HL-60 (cell line): ENCODE results near the gene NMBR.
"Not testable (repeated sequence)": the region's sequence is repeated elsewhere in the genome, so short reads cannot be mapped to it uniquely, and the experiment has no call there.

ENCODE experiments used
- DNase-seq, 2 experiments: peaks; one replicate each; pipeline ENCODE4 v3.0.0-alpha.2; 2010 to 2020; ENCODE audit warnings: low read depth in 1 of 2, low spot score in 1 of 2
- H3K27ac ChIP-seq: fragments of 250-450 bp; sonication (Bioruptor Pico); replicated peaks from 2 replicates; pipeline ENCODE4 v1.5.1; 2020; ENCODE audit warnings: mild to moderate bottlenecking, moderate library complexity
- H3K27me3 ChIP-seq: fragments of 250-450 bp; sonication (Bioruptor Pico); 2 replicates; pipeline ENCODE4 v1.5.1; 2021; ENCODE audit warnings: mild to moderate bottlenecking, moderate library complexity; ENCODE audit not compliant: insufficient read depth, poor library complexity, severe bottlenecking
- H3K4me3 ChIP-seq: replicated peaks from 2 replicates; pipeline ENCODE4 v1.5.1; 2011; ENCODE audit warnings: mild to moderate bottlenecking, control low read depth, low read length; ENCODE audit not compliant: insufficient read depth
- GABPA ChIP-seq: IDR thresholded peaks from 2 replicates; pipeline ENCODE4 v1.6.1; 2012; ENCODE audit warnings: low read depth
- POLR2AphosphoS5 ChIP-seq: IDR thresholded peaks from 2 replicates; pipeline ENCODE4 v1.6.1; 2012; ENCODE audit warnings: low read depth
- SPI1 ChIP-seq: IDR thresholded peaks from 2 replicates; pipeline ENCODE4 v1.6.1; 2012; ENCODE audit warnings: low read depth, mild to moderate bottlenecking, borderline replicate concordance
- TF ChIP-seq, protein P1 (sequence below): IDR thresholded peaks from one replicate; pipeline ENCODE4 v1.5.1; 2011; ENCODE audit warnings: low read length, control low read depth, inconsistent platforms; ENCODE audit not compliant: insufficient read depth
- TF ChIP-seq, protein P2 (sequence below): IDR thresholded peaks from 2 replicates; pipeline ENCODE4 v1.6.1; 2012; ENCODE audit warnings: low read depth; ENCODE audit not compliant: insufficient replicate concordance

NMBR gene

DNA sequence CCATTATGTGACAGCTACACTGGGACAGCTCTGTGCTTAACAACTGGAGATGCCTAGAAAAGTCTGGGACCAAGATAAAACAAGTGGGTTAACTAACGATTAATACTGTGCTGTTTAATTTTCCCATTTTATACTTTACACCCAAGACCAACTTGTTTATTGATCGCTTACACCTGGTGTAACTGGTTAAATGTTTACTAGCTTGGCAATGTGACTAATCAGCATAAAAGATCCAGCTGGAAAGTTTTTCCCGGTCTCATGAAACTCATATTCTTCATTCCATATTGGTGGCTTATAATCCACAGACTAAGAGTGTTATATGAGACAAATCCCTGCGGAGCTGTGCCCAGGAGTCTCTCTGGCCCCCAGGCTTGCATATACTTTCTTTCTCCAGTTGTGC lies 115.9 kb downstream of the NMBR start:
- TF ChIP-seq POLR2AphosphoS5 (no peak), GABPA (no peak), SPI1 (no peak)
- TF ChIP-seq, protein P1, sequence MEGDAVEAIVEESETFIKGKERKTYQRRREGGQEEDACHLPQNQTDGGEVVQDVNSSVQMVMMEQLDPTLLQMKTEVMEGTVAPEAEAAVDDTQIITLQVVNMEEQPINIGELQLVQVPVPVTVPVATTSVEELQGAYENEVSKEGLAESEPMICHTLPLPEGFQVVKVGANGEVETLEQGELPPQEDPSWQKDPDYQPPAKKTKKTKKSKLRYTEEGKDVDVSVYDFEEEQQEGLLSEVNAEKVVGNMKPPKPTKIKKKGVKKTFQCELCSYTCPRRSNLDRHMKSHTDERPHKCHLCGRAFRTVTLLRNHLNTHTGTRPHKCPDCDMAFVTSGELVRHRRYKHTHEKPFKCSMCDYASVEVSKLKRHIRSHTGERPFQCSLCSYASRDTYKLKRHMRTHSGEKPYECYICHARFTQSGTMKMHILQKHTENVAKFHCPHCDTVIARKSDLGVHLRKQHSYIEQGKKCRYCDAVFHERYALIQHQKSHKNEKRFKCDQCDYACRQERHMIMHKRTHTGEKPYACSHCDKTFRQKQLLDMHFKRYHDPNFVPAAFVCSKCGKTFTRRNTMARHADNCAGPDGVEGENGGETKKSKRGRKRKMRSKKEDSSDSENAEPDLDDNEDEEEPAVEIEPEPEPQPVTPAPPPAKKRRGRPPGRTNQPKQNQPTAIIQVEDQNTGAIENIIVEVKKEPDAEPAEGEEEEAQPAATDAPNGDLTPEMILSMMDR: no peak
- TF ChIP-seq, protein P2, sequence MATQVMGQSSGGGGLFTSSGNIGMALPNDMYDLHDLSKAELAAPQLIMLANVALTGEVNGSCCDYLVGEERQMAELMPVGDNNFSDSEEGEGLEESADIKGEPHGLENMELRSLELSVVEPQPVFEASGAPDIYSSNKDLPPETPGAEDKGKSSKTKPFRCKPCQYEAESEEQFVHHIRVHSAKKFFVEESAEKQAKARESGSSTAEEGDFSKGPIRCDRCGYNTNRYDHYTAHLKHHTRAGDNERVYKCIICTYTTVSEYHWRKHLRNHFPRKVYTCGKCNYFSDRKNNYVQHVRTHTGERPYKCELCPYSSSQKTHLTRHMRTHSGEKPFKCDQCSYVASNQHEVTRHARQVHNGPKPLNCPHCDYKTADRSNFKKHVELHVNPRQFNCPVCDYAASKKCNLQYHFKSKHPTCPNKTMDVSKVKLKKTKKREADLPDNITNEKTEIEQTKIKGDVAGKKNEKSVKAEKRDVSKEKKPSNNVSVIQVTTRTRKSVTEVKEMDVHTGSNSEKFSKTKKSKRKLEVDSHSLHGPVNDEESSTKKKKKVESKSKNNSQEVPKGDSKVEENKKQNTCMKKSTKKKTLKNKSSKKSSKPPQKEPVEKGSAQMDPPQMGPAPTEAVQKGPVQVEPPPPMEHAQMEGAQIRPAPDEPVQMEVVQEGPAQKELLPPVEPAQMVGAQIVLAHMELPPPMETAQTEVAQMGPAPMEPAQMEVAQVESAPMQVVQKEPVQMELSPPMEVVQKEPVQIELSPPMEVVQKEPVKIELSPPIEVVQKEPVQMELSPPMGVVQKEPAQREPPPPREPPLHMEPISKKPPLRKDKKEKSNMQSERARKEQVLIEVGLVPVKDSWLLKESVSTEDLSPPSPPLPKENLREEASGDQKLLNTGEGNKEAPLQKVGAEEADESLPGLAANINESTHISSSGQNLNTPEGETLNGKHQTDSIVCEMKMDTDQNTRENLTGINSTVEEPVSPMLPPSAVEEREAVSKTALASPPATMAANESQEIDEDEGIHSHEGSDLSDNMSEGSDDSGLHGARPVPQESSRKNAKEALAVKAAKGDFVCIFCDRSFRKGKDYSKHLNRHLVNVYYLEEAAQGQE: no peak
- H3K27ac ChIP-seq: no peak overlapping the region

DNA sequence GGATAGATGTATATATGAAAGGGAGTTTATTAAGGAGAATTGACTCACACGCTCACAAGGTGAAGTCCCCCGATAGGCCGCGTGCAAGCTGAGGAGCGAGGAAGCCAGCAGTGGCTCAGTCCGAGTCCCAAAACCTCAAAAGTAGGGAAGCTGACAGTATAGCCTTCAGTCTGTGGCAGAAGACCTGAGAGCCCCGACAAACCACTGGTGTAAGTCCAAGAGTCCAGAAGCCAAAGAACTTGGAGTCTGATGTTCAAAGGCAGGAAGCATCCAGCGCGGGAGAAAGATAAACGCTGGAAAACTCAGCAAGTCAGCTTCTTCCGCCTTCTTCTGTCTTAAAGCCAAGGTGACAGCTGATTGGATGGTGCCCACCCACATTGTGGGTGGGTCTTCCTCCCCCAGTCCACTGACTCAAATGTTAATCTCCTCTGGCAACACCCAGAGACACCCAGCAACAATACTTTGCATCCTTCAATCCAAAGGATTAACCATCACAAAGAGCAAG lies 116.8 kb downstream of the NMBR start:
- no peaks in the 10 kb centered on the region for H3K27me3 ChIP-seq
- H3K4me3 ChIP-seq: no peak overlapping the region
- no peak overlapping the region for H3K27ac ChIP-seq
- TF ChIP-seq, protein P1: no peak
- TF ChIP-seq POLR2AphosphoS5 (no peak), GABPA (no peak)
- DNase-seq: no peak

More for the DNA sequence above, 115.9 kb downstream of the NMBR start:
- no peak for DNase-seq
- H3K4me3 ChIP-seq: no peak overlapping the region
- H3K27me3 ChIP-seq: no peaks in the 10 kb centered on the region

DNA sequence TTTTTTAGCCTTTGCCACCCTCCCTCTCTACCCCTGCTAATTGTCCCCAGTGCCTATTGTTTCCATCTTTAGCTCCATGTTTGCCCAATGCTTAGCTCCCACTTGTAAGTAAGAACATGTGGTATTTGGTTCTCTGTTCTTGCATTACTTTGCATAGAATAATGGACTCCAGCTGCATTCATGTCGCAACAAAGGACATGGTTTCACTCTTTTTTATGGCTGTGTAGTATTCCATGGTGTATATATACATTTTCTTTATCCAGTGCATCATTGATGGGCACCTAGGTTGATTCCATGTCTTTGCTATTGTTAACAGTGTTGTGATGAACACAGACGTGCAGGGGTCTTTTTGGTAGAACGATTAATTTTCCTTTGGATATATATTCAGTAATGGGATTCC lies 118.4 kb downstream of the NMBR start:
- Histone ChIP-seq H3K27me3 (no peaks in the 10 kb centered on the region), H3K27ac (no peak overlapping the region), H3K4me3 (no peak overlapping the region)
- TF ChIP-seq POLR2AphosphoS5: no peak
- TF ChIP-seq, protein P1: no peak
- TF ChIP-seq GABPA: no peak
- TF ChIP-seq, protein P2: no peak
- no peak for TF ChIP-seq SPI1
- DNase-seq: no peak

DNA sequence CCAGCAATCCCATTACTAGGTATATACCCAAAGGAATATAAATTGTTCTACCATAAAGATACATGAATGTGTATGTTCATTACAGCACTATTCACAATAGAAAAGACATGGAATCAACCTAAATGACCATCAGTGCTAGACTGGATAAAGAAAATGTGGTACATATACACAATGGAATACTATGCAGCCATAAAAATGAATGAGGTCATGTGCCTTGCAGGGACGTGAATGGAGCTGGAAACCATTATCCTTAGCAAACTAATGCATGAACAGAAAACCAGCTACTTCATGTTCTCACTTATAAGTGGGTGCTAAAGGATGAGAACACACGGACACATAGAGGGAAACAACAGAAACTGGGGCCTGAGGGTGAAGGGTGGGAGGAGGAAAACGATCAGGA lies 119.1 kb downstream of the NMBR start:
- not testable (repeated sequence) for DNase-seq, H3K4me3 ChIP-seq, H3K27ac ChIP-seq, H3K27me3 ChIP-seq
